Keratinocyte (primary cell): ENCODE data around the gene GPR157. TPM values are rescaled to one million over a fixed set of nuclear protein-coding genes. Genes with fewer than 3 reads are reported as not detected.
"Not testable (repeated sequence)": the region's sequence is repeated elsewhere in the genome, so short reads cannot be mapped to it uniquely, and the experiment has no call there.

ENCODE experiments used
- DNase-seq: peaks from one replicate; pipeline ENCODE4 v3.0.0-alpha.2; 2011; ENCODE audit warnings: low read depth, missing footprints, low spot score
- FAIRE-seq: peaks from 2 replicates; lab custom pipeline; 2011; peaks lifted over from hg19 to GRCh38; lab: Jason Lieb, UNC
- H2AFZ ChIP-seq: 2 replicates; pipeline ENCODE4 v1.6.0; 2012; ENCODE audit warnings: low read length, control low read depth, inconsistent platforms; ENCODE audit not compliant: control insufficient read depth
- H3K27ac ChIP-seq: 2 replicates; pipeline ENCODE4 v1.5.1; 2011; ENCODE audit warnings: low read length; ENCODE audit not compliant: control insufficient read depth, insufficient read depth
- H3K27me3 ChIP-seq: 3 replicates; pipeline ENCODE4 v1.6.0; 2011; ENCODE audit warnings: low read length; ENCODE audit not compliant: control insufficient read depth, insufficient read depth; ENCODE audit errors: extremely low read depth
- H3K36me3 ChIP-seq, 2 experiments: 2 replicates in 1 of 2; 3 replicates in 1 of 2; pipeline ENCODE4 v1.5.1; 2011; ENCODE audit warnings: low read length in 2 of 2, mild to moderate bottlenecking in 1 of 2; ENCODE audit not compliant: control insufficient read depth in 2 of 2, insufficient read depth in 2 of 2; ENCODE audit errors: extremely low read depth in 1 of 2
- H3K4me1 ChIP-seq: 3 replicates; pipeline ENCODE4 v1.5.1; 2011; ENCODE audit warnings: low read length; ENCODE audit not compliant: control insufficient read depth, insufficient read depth; ENCODE audit errors: extremely low read depth
- H3K4me2 ChIP-seq: 3 replicates; pipeline ENCODE4 v1.6.0; 2011; ENCODE audit warnings: low read depth, low read length; ENCODE audit not compliant: control insufficient read depth, insufficient read depth; ENCODE audit errors: extremely low read depth
- H3K4me3 ChIP-seq, 3 experiments: fragments of 200-600 bp in 1 of 3; sonication (generic) in 1 of 3; 2 replicates in 2 of 3; 3 replicates in 1 of 3; pipeline ENCODE4 v1.5.1; 2011 to 2016; ENCODE audit warnings: low read length in 3 of 3, mild to moderate bottlenecking in 3 of 3, control low read depth in 2 of 3, inconsistent platforms in 1 of 3, low read depth in 1 of 3, mixed read lengths in 1 of 3, mixed run types in 1 of 3, moderate library complexity in 1 of 3; ENCODE audit not compliant: control insufficient read depth in 2 of 3, insufficient read depth in 2 of 3; ENCODE audit errors: extremely low read depth in 1 of 3
- H3K79me2 ChIP-seq: 2 replicates; pipeline ENCODE4 v1.6.0; 2012; ENCODE audit warnings: low read length; ENCODE audit not compliant: control insufficient read depth, insufficient read depth
- H3K9ac ChIP-seq: 3 replicates; pipeline ENCODE4 v1.6.0; 2011; ENCODE audit warnings: low read length; ENCODE audit not compliant: control insufficient read depth, insufficient read depth; ENCODE audit errors: extremely low read depth
- H3K9me1 ChIP-seq: 3 replicates; pipeline ENCODE4 v1.6.0; 2011; ENCODE audit warnings: low read length; ENCODE audit not compliant: control insufficient read depth, insufficient read depth; ENCODE audit errors: extremely low read depth
- H3K9me3 ChIP-seq: 2 replicates; pipeline ENCODE4 v1.5.1; 2012; ENCODE audit warnings: low read depth, low read length; ENCODE audit not compliant: control insufficient read depth
- H4K20me1 ChIP-seq: 3 replicates; pipeline ENCODE4 v1.6.0; 2011; ENCODE audit warnings: low read length; ENCODE audit not compliant: control insufficient read depth, insufficient read depth; ENCODE audit errors: extremely low read depth
- CTCF ChIP-seq, 3 experiments: IDR thresholded peaks in 1 of 3; conservative IDR thresholded peaks in 1 of 3; optimal IDR thresholded peaks in 1 of 3; 2 replicates in 2 of 3; 3 replicates in 1 of 3; pipeline versions ENCODE3 to v1.5.1; 2011; ENCODE audit warnings: low read length in 3 of 3, mild to moderate bottlenecking in 3 of 3, moderate library complexity in 2 of 3, control low read depth in 1 of 3, inconsistent platforms in 1 of 3; ENCODE audit not compliant: insufficient read depth in 2 of 3; ENCODE audit errors: extremely low read depth in 1 of 3
- EZH2 ChIP-seq: IDR thresholded peaks from one replicate; pipeline ENCODE4 v1.6.1; 2012; ENCODE audit warnings: inconsistent platforms, mild to moderate bottlenecking, low read length, moderate library complexity
- dilution Hi-C: fragments of 300-500 bp; cut with MboI; formaldehyde crosslinking; loops from one replicate; pipeline ENCODE4 v1.7.0; 2020; ENCODE audit warnings: low sequenced_read_pairs; ENCODE audit not compliant: extremely low pct_ligation_motif_present
- polyA plus RNA-seq, 5 experiments: library from polyadenylated mRNA; depleted of rRNA in 3 of 5; stranded (reverse) in 3 of 5; stranded (forward) in 1 of 5; unstranded in 1 of 5; fragments of >200 nt; gene quantifications; 1 replicate in 1 of 5; 2 replicates in 3 of 5; 3 replicates in 1 of 5; pipeline versions ENCODE4 v1.2.1 to v1.2.3, GENCODE V29; 2011 to 2012; ENCODE audit warnings: missing spikeins in 2 of 5, low read depth in 1 of 5, low replicate concordance in 1 of 5

Gene GPR157
- polyA plus RNA-seq, 1 donor (not counting 4 experiments of a cell fraction or from before 2014, with no cell fraction given) = 6.5 TPM

- TF ChIP-seq EZH2 (no peak), CTCF (optimal IDR thresholded peaks at IDR 0.05 in 1 of 3, IDR thresholded peaks at IDR 0.05 in 1 of 3, conservative IDR thresholded peaks at IDR 0.05 in 1 of 3; ENCODE audit: extremely low read depth in 1 of 3, insufficient read depth in 2 of 3, low read length in 3 of 3) (no peak)
- Histone ChIP-seq H3K9me3 (no peaks in the 10 kb centered on the region), H3K9me1 (peaks cover 3% of the 10 kb centered on the region), H3K27ac (no peak overlapping the region), H3K27me3 (no peaks in the 10 kb centered on the region), H2AFZ (no peak overlapping the region), H4K20me1 (no peaks in the 10 kb centered on the region), H3K79me2 (no peaks in the 10 kb centered on the region), H3K36me3 (peaks cover 3 to 9% of the 10 kb centered on the region in 2 experiments), H3K4me2 (no peak overlapping the region), H3K4me3 (no peak overlapping the region), H3K4me1 (no peaks in the 10 kb centered on the region), H3K9ac (no peak overlapping the region)
- dilution Hi-C loops = no loop called here
- FAIRE-seq (no peak), DNase-seq (no peak)
Measured at GRCh38 chr1:9145714-9146113, 16.8 kb upstream of the GPR157 start.

GRCh38 chr1:9145021-9145668 is 16.2 kb upstream of the GPR157 start:
- FAIRE-seq = no peak
- Histone ChIP-seq H3K9me3 (no peaks in the 10 kb centered on the region), H3K4me1 (no peaks in the 10 kb centered on the region), H3K36me3 (peaks cover 0 to 5% of the 10 kb centered on the region in 2 experiments), H3K9ac (no peak overlapping the region), H4K20me1 (no peaks in the 10 kb centered on the region), H3K4me3 (no peak overlapping the region), H3K79me2 (no peaks in the 10 kb centered on the region), H3K27ac (no peak overlapping the region), H3K27me3 (no peaks in the 10 kb centered on the region), H3K4me2 (no peak overlapping the region), H2AFZ (no peak overlapping the region), H3K9me1 (peaks cover 2% of the 10 kb centered on the region)
- DNase-seq = no peak
- TF ChIP-seq EZH2 = no peak
- TF ChIP-seq CTCF (optimal IDR thresholded peaks at IDR 0.05 in 1 of 3, IDR thresholded peaks at IDR 0.05 in 1 of 3, conservative IDR thresholded peaks at IDR 0.05 in 1 of 3; ENCODE audit: extremely low read depth in 1 of 3, insufficient read depth in 2 of 3, low read length in 3 of 3) = no peak
- dilution Hi-C loops = no loop called here

- H3K4me2 ChIP-seq, H3K36me3 ChIP-seq, FAIRE-seq, H3K4me1 ChIP-seq, H3K27me3 ChIP-seq, H2AFZ ChIP-seq, H3K4me3 ChIP-seq, dilution Hi-C loops, H3K79me2 ChIP-seq, DNase-seq, H3K9me1 ChIP-seq, H3K9me3 ChIP-seq, H4K20me1 ChIP-seq, H3K9ac ChIP-seq, H3K27ac ChIP-seq: not testable (repeated sequence)
Measured at GRCh38 chr1:9144494-9144893, 15.6 kb upstream of the GPR157 start.
